ENCODE data around the gene ZC2HC1C. TPM values are rescaled to one million over a fixed set of nuclear protein-coding genes. Genes with fewer than 3 reads are reported as not detected.

The ZC2HC1C gene
- polyA plus RNA-seq, 1 donor from 2014 or later: 3.9 TPM

DNA sequence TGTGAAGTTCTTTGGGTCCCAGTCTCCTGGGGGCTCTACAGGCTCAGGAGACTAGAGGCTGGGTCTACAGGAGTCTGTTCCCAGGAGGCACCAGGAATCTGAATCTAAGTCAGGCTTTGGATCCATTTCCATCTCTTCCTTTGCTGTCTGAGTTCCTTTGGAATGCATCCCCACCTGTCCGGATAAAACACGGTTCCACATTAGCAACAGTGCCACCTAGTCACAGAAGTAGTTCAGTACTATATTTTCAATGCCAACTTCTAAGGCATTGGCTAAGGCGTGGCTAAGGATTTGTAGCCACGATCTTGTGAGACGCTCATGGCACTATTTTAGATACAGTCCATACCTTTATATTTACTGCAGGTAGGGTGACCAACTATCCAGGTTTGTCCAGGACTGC is 15.1 kb downstream of the ZC2HC1C start:
- Histone ChIP-seq H3K27me3 (ENCODE audit: insufficient read depth, low read depth, low read length) (no peaks in the 10 kb centered on the region), H3K9me3 (ENCODE audit: low read length) (no peaks in the 10 kb centered on the region)
- no peak for TF ChIP-seq EP300 (conservative IDR thresholded peaks at IDR 0.05; ENCODE audit: poor library complexity, severe bottlenecking)
- TF ChIP-seq, protein P1, sequence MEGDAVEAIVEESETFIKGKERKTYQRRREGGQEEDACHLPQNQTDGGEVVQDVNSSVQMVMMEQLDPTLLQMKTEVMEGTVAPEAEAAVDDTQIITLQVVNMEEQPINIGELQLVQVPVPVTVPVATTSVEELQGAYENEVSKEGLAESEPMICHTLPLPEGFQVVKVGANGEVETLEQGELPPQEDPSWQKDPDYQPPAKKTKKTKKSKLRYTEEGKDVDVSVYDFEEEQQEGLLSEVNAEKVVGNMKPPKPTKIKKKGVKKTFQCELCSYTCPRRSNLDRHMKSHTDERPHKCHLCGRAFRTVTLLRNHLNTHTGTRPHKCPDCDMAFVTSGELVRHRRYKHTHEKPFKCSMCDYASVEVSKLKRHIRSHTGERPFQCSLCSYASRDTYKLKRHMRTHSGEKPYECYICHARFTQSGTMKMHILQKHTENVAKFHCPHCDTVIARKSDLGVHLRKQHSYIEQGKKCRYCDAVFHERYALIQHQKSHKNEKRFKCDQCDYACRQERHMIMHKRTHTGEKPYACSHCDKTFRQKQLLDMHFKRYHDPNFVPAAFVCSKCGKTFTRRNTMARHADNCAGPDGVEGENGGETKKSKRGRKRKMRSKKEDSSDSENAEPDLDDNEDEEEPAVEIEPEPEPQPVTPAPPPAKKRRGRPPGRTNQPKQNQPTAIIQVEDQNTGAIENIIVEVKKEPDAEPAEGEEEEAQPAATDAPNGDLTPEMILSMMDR (IDR thresholded peaks at IDR 0.05; ENCODE audit: poor library complexity, severe bottlenecking): peak; percentile 29

DNA sequence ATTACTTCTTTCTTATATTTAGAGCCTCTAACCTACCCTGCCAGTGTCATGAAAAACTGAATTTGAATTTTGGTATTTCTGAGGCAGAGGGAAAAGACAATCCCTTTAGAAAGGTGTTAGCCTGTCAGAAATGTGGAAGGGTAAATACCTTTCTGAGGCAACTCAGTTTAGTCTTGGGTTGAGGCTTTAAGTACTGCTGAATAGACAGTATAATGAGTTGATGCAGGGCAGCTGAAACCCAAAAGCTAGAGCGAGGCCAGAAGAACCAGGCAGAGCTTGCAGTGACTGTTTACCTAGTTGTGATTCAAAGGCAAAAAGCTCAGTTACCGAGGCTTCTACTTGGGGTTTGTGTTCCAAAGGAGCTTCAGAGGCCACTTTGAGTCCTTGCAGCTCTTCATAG is 18.7 kb downstream of the ZC2HC1C start:
- no peaks in the 10 kb centered on the region for H3K9me3 ChIP-seq (ENCODE audit: low read length)
- no peak overlapping the region for H3K4me3 ChIP-seq (ENCODE audit: low read length)
- H3K27me3 ChIP-seq (ENCODE audit: insufficient read depth, low read depth, low read length): no peaks in the 10 kb centered on the region
- H3K9ac ChIP-seq (ENCODE audit: low read length): no peak overlapping the region
- H3K9me2 ChIP-seq (ENCODE audit: insufficient read depth, low read length): no peaks in the 10 kb centered on the region
- no peak for TF ChIP-seq RAD21 (conservative IDR thresholded peaks at IDR 0.05)
- TF ChIP-seq, protein P1 (IDR thresholded peaks at IDR 0.05; ENCODE audit: poor library complexity, severe bottlenecking): no peak
- TF ChIP-seq, protein P2, sequence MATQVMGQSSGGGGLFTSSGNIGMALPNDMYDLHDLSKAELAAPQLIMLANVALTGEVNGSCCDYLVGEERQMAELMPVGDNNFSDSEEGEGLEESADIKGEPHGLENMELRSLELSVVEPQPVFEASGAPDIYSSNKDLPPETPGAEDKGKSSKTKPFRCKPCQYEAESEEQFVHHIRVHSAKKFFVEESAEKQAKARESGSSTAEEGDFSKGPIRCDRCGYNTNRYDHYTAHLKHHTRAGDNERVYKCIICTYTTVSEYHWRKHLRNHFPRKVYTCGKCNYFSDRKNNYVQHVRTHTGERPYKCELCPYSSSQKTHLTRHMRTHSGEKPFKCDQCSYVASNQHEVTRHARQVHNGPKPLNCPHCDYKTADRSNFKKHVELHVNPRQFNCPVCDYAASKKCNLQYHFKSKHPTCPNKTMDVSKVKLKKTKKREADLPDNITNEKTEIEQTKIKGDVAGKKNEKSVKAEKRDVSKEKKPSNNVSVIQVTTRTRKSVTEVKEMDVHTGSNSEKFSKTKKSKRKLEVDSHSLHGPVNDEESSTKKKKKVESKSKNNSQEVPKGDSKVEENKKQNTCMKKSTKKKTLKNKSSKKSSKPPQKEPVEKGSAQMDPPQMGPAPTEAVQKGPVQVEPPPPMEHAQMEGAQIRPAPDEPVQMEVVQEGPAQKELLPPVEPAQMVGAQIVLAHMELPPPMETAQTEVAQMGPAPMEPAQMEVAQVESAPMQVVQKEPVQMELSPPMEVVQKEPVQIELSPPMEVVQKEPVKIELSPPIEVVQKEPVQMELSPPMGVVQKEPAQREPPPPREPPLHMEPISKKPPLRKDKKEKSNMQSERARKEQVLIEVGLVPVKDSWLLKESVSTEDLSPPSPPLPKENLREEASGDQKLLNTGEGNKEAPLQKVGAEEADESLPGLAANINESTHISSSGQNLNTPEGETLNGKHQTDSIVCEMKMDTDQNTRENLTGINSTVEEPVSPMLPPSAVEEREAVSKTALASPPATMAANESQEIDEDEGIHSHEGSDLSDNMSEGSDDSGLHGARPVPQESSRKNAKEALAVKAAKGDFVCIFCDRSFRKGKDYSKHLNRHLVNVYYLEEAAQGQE (IDR thresholded peaks at IDR 0.05; ENCODE audit: borderline replicate concordance): no peak
- no peak for TF ChIP-seq MXI1 (conservative IDR thresholded peaks at IDR 0.05; ENCODE audit: poor library complexity, severe bottlenecking)
- TF ChIP-seq TAF1 (IDR thresholded peaks at IDR 0.05; ENCODE audit: low read depth): no peak
- TF ChIP-seq EP300 (conservative IDR thresholded peaks at IDR 0.05; ENCODE audit: poor library complexity, severe bottlenecking): no peak
- no peak for TF ChIP-seq EZH2 (IDR thresholded peaks at IDR 0.05; ENCODE audit: borderline replicate concordance, insufficient read depth, low read length, poor library complexity, severe bottlenecking)
- TF ChIP-seq POLR2AphosphoS5 (IDR thresholded peaks at IDR 0.05): no peak
- no peak for TF ChIP-seq SMC3 (conservative IDR thresholded peaks at IDR 0.05; ENCODE audit: poor library complexity)
- H3K36me3 ChIP-seq (ENCODE audit: insufficient read depth, low read length): no peaks in the 10 kb centered on the region
- H3F3A ChIP-seq (ENCODE audit: insufficient read depth, low read length, poor library complexity, severe bottlenecking): no peaks in the 10 kb centered on the region
- no peak overlapping the region for H3K4me2 ChIP-seq (ENCODE audit: low read length)
- no peak overlapping the region for H3K27ac ChIP-seq (ENCODE audit: low read length)
- no peaks in the 10 kb centered on the region for H4K20me1 ChIP-seq (ENCODE audit: insufficient read depth)
- no peaks in the 10 kb centered on the region for H3K79me2 ChIP-seq (replicated peaks; ENCODE audit: insufficient read depth, low read length)
- H2AFZ ChIP-seq (ENCODE audit: low read depth, low read length): no peak overlapping the region

More for the DNA sequence above, 15.1 kb downstream of the ZC2HC1C start:
- Histone ChIP-seq H3F3A (ENCODE audit: insufficient read depth, low read length, poor library complexity, severe bottlenecking) (no peaks in the 10 kb centered on the region), H2AFZ (ENCODE audit: low read depth, low read length) (no peak overlapping the region), H3K79me2 (replicated peaks; ENCODE audit: insufficient read depth, low read length) (no peaks in the 10 kb centered on the region), H4K20me1 (ENCODE audit: insufficient read depth) (no peaks in the 10 kb centered on the region), H3K9me2 (ENCODE audit: insufficient read depth, low read length) (no peaks in the 10 kb centered on the region), H3K4me3 (ENCODE audit: low read length) (no peak overlapping the region), H3K36me3 (ENCODE audit: insufficient read depth, low read length) (no peaks in the 10 kb centered on the region), H3K4me2 (ENCODE audit: low read length) (no peak overlapping the region), H3K27ac (ENCODE audit: low read length) (no peak overlapping the region), H3K9ac (ENCODE audit: low read length) (no peak overlapping the region)
